ENCODE data around the gene REEP2.

REEP2 gene

DNA sequence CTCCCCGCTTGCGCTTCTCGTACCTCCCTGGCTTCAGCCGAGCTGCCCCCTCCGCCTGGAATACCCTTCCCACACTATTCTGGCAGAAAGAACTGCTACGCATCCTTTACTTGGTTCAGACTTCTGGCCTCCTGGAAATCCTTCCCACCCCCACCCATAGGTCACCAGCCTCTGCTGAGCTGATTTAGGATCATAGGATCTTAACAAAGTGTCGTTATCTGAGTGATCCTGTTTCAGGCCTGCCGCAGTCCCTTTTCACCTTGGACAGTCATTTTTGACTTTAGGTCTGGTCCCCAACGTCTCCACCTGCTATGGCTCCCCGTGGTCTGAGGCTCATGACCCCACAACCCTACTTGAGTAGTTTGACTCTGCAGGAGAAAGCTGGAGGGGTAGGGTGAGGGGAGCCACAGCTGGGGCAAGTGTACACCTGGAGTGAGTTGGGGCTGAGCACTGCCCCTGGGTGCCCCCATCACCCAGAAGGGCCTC lies 53.7 kb downstream of the REEP2 start:
- TF ChIP-seq, protein P1, sequence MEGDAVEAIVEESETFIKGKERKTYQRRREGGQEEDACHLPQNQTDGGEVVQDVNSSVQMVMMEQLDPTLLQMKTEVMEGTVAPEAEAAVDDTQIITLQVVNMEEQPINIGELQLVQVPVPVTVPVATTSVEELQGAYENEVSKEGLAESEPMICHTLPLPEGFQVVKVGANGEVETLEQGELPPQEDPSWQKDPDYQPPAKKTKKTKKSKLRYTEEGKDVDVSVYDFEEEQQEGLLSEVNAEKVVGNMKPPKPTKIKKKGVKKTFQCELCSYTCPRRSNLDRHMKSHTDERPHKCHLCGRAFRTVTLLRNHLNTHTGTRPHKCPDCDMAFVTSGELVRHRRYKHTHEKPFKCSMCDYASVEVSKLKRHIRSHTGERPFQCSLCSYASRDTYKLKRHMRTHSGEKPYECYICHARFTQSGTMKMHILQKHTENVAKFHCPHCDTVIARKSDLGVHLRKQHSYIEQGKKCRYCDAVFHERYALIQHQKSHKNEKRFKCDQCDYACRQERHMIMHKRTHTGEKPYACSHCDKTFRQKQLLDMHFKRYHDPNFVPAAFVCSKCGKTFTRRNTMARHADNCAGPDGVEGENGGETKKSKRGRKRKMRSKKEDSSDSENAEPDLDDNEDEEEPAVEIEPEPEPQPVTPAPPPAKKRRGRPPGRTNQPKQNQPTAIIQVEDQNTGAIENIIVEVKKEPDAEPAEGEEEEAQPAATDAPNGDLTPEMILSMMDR (IDR thresholded peaks at IDR 0.05; ENCODE audit: low read depth, low read length, missing control alignments), result no peak
- Histone ChIP-seq H3K4me3 (ENCODE audit: low read depth, low read length) (peak overlapping the region; percentile 56), H3K36me3 (replicated peaks) (no peaks in the 10 kb centered on the region), H3K27ac (no peak overlapping the region), H3K27me3 (replicated peaks) (peaks cover 3% of the 10 kb centered on the region)
- no peak for DNase-seq
- in situ Hi-C loops (cut with HindIII; ENCODE audit: low pct_ligation_motif_present, low sequenced_read_pairs), result no loop called here

DNA sequence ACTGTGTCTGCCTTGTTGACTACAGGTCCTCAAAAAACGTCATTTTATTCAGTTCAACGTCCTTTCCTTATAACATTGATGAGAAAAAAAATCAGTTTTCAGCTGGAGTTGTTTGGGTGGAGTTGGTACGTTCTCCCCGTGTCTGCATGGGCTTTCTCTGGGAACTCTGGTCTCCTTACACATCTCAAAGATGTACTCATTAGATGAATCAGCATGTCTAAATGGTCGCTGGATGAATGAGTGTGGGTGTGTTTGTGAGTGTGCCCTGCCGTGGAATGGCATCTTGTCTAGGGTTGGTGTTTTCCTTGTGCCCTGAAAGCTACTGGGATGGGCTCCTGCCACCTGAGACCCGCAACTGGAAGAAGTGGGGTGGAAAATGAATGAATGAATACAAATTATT lies 56.5 kb downstream of the REEP2 start:
- TF ChIP-seq, protein P1 (IDR thresholded peaks at IDR 0.05; ENCODE audit: low read depth, low read length, missing control alignments), result no peak
- Histone ChIP-seq H3K27me3 (replicated peaks) (peaks cover 2% of the 10 kb centered on the region), H3K4me3 (ENCODE audit: low read depth, low read length) (no peak overlapping the region), H3K36me3 (replicated peaks) (no peaks in the 10 kb centered on the region), H3K27ac (no peak overlapping the region)
- in situ Hi-C loops (cut with HindIII; ENCODE audit: low pct_ligation_motif_present, low sequenced_read_pairs), result no loop called here
- DNase-seq, result no peak
